SKM-1 treated with dmso at 0.1 percent for 144 hours (cell line): ENCODE results near the gene NOL6.
"Not testable (repeated sequence)": the region's sequence is repeated elsewhere in the genome, so short reads cannot be mapped to it uniquely, and the experiment has no call there.

Experiments used
- DNase-seq: peaks from one replicate; lab custom pipeline; 2025; ENCODE audit not compliant: unreplicated experiment; lab: John Stamatoyannopoulos, UW

NOL6 gene

DNA sequence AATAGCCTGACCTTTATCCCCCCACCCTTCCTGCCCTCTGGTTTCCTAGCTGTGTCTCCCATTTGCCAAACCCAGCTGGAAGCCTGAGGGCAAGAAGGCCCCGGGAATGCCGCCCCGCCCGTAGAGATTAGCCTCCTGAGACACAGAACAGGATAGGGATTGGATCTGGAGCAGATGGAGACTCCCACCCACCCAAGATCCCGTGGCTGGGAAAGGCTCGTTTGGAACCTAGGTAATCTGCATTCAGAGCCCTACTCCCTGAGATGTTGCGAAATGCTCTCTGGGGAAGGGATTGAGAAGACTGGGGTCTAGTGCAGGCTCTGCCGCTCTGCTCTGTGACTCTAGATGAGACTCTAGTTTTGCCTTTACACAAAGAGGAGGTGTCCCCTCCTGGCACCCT is 37.3 kb downstream of the NOL6 start:
- no peak for DNase-seq

- no peak for DNase-seq
Measured at GRCh38 chr9:33435821-33436277, 37.9 kb downstream of the NOL6 start.

DNA sequence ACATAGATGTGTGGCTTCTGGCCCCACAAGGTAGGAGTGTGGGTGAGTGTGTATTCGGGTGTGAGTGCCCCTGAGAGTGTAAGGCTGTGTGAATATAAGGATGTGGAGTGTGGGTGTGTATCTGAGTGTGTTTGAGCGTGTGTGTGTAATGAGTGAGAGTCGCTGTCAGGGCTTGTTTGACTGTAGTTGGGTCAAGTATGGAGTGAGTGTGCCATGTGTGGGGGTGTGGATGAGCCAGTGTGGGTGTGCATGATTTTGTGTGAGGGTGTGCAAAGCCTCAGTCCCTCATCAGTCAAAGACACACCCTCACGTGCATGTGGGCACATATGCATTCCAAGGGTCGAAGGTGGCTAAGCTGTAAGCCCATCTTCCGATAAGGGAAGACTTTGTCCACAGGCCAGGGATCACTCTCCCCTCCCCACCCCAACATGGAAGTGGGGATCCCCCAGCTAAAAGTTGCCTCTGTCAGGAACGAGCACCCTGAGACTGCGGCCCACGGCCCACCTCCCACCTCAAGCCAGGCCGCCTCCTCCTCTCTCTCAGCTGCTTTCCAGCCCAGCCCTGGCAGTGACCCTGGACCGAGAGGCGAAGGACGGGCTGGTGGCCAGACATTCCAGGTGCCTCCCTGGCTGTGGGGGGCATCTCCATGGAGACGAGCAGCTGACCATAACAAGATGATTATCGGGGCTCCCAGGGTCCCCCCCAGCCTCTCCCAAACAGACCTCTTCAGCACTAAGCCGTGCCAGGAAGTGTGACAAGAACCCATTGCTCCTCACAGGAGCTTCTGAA is 39.2 kb downstream of the NOL6 start:
- no peak for DNase-seq

DNA sequence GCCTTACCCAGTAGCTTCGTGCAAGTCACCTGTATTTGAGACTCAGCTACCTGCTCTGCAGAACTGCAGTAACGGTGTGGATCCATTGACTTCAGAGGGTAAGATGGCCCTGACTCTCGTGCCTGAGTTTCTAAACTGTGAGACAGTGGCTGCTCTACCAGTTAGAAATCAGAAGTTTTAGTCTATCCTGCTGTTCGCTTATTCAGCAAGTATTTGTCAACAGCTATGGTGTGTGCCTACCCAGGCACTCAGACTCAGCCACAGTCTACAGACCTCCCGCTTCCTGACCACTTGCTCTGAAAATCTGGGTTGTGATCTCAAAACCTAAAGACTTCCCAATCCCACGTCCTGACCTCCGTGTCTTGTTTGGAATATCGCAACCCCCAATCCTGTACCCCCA is 39.9 kb downstream of the NOL6 start:
- DNase-seq = no peak

GRCh38 chr9:33431420-33431819 is 42.3 kb downstream of the NOL6 start:
- DNase-seq = no peak

- DNase-seq = no peak
Measured at GRCh38 chr9:33430942-33431341, 42.8 kb downstream of the NOL6 start.

GRCh38 chr9:33429256-33429985 is 44.3 kb downstream of the NOL6 start:
- no peak for DNase-seq

DNA sequence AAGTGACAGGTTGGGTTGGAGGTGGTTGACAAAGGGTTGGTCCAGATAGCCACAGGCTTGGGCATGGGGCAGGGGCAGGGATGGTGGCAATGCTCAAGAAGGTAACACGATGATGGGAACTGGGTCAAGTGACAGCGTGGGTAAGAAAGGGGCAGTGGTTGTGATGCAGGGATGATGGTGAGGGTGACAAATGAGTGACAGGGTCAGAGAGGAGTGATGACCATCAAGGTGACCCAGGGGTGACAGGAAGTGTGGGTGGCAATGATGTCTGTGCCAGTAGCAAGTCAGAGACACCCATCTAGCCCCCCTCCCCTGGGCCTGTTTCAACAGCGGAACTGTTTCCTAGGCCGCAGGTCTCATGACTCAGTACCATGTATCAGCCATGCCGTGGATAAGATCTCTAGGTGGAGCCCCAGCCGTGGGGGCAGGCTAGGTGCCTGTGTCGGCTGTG is 46.9 kb downstream of the NOL6 start:
- no peak for DNase-seq

DNA sequence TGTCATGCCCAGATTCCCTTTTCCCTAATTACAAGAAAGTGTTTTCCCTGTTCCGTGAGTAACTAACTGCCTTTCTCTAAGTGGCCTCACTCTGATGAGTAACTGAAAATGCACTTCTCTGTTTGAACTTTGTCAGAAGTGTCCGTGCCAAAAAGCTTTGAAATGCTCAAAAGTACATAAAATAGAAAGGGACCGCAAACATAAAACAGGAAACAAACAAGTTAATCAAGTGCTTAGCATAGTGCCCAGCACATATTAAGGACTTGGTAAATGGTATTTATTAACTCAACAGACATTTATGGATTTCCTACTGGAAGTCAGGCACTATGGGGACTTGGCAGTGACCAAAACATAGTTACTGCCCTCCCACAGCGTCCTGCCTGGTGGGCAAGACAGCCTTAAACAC is 48.6 kb downstream of the NOL6 start:
- no peak for DNase-seq

DNA sequence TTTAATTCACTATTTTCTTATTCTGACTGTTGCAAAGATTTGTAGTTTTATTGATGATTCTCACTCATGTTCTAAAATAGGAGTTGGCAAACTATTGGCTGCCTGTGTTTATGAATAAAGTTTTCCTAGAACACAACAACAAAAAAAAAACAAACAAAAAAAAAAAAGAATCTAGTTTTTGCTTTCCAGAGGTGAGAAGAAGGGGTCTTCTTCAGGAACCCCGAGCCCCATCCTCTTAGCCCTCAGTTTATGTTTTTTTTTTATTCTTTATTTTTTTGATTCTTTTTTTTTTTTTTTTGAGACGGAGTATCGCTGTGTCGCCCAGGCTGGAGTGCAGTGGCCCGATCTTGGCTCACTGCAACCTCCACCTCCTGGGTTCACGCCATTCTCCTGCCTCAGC is 49.2 kb downstream of the NOL6 start:
- not testable (repeated sequence) for DNase-seq

DNA sequence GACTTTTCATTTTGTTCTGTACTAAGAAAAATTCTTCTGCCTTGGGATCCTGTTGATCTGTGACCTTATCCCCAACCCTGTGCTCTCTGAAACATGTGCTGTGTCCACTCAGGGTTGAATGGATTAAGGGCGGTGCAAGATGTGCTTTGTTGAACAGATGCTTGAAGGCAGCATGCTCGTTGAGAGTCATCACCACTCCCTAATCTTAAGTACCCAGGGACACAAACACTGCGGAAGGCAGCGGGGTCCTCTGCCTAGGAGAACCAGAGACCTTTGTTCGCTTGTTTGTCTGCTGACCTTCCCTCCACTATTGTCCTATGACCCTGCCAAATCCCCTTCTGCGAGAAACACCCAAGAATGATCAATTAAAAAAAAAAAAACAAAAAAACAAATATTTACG is 49.7 kb downstream of the NOL6 start:
- DNase-seq = not testable (repeated sequence)

DNA sequence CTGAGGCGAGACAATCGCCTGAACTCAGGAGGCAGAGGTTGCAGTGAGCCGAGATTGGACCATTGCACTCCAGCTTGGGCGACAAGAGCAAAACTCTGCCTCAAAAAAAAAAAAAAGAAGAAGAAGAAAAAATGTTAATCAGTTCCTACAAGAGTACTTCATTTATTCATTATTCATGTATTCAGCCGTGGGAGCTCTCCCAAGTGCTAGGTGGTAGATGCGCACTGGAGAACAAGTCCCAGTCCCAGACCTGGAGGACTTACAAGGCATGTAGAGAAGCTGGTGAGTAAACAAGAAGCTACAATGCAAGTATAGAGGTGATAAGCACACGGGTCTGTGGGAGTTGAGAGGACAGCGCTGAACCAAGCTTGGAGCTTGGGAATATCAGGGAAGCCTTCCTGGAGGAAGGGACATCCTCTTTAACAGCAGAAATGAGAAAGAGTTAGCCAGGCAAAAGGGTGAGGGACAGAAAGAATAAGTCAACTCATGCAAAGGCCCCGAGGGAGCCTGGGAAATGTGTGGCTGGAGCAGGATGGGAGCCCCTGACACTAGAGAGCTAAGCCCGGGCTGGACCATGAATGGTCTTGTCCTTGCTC is 53.9 kb downstream of the NOL6 start:
- DNase-seq = no peak

GRCh38 chr9:33418090-33418489 is 55.6 kb downstream of the NOL6 start:
- DNase-seq = no peak

DNA sequence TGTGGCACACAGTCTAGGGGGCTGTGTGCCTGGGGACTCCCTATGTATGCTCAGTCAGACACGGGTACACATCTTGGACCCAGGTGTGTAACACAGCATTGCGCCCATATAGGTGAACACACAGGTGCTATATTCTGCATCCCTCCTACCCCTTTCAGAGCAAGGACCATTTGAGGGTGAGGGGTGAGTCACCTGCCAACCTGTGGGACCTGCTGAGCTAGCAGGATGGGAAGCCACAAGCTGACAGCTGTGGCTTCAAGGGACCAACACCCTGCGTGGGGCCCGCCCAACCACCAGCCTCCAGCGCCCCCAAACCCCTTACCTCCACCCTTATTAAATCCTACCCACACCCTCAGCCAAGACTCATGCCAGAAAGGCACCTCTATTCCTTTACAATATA is 56.7 kb downstream of the NOL6 start:
- DNase-seq = no peak

DNA sequence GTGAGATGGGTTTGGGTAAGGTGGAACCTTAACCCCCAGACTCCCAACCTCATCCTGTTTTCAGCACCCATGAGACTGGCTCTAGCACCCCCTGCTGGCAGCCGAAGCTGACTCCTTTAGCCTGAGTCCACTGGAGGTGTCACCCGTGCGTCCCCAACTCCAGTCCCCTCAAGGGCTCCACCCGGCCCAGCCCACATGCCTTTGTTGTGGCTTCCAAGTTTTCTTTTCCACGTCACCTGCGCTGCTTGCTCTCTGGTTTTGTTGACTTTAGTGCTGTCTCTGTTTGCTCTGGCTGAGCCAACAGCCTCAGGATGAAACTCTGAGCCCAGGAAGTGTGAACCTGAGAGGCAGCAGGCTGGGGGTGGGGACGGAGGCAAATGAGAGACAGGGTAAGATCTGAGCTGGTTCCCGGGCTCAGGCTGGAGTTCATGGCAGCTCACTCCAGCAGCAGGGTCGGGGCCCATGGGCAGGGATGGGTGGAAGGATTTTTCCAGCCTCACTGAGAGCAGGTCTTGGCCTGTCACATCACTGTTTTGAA is 58.2 kb downstream of the NOL6 start:
- DNase-seq = peak; percentile 31

- no peak for DNase-seq
Measured at GRCh38 chr9:33414889-33415500, 58.7 kb downstream of the NOL6 start.

DNA sequence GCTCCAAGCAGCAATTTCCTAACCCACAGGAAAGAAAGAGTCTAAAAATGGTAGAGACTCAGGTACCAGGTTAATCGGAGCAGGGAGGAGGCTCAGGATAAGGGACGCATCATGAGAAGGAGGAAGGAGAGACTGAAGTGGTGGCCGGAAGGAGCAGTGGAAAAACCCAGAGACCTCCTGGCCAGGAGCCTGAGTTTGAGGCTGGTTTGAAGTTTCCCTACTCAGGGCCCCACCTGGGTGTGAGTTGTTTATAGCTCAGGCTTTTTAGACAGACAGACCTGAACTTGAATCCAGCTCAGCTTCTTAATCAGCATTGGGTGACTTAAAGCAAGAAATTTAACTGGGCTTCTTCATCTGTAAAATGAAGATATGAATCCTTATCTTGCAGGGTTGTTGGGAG is 59.5 kb downstream of the NOL6 start:
- no peak for DNase-seq
